ENCODE data around the gene GLYR1. TPM values are rescaled to one million over a fixed set of nuclear protein-coding genes. Genes with fewer than 3 reads are reported as not detected.

The GLYR1 gene
- total RNA-seq, 1 experiment from 2014 or later: 111 TPM

DNA sequence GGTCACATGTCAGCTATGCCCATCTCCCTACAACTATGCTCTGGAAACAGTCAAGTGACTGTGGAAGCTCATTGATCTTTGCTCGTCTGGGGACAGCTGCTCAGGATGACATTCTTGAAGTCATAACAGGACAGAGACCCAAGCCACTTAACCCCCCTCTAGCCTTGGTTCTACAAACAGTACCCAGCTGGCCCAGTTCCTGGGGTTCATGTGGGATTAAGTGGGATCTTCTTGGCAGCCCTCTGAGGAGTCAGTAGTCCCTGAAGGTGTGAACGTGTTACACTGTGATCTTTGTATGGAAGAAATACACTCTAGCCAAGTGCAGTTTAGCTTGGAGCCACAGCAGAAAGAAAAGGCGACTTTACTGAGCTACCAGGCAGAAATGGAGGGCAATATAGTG lies 26.0 kb upstream of the GLYR1 start:
- Histone ChIP-seq H3K9me3 (ENCODE audit: control insufficient read depth, insufficient read depth, low read depth, low read length) (no peaks in the 10 kb centered on the region), H3K4me3 (ENCODE audit: low read depth in 2 of 2, low read length in 2 of 2) (no peak overlapping the region), H3K4me1 (ENCODE audit: control insufficient read depth, insufficient read depth, low read length) (no peaks in the 10 kb centered on the region), H3K27ac (ENCODE audit: low read length) (no peak overlapping the region), H3K36me3 (ENCODE audit: control insufficient read depth, insufficient read depth, low read length) (peaks cover 26% of the 10 kb centered on the region), H3K27me3 (ENCODE audit: control insufficient read depth, insufficient read depth, low read length) (no peaks in the 10 kb centered on the region)
- DNase-seq (ENCODE audit: low read depth, low spot score): no peak
- CTCF ChIA-PET: no interaction called here
- POLR2A ChIA-PET: no interaction called here
- no TSS peak for BruUV-seq (replicated peaks)
- in situ Hi-C loops (cut with HindIII; ENCODE audit: low pct_unique_long_range_greater_than_20kb, low sequenced_read_pairs) (no loop called here), intact Hi-C loops (cut with micrococcal nuclease; ENCODE audit: unreplicated experiment) (no loop called here)
- no peak for TF ChIP-seq TCF7L2 (IDR thresholded peaks at IDR 0.05; ENCODE audit: low read depth, low read length)
- TF ChIP-seq, protein P1, sequence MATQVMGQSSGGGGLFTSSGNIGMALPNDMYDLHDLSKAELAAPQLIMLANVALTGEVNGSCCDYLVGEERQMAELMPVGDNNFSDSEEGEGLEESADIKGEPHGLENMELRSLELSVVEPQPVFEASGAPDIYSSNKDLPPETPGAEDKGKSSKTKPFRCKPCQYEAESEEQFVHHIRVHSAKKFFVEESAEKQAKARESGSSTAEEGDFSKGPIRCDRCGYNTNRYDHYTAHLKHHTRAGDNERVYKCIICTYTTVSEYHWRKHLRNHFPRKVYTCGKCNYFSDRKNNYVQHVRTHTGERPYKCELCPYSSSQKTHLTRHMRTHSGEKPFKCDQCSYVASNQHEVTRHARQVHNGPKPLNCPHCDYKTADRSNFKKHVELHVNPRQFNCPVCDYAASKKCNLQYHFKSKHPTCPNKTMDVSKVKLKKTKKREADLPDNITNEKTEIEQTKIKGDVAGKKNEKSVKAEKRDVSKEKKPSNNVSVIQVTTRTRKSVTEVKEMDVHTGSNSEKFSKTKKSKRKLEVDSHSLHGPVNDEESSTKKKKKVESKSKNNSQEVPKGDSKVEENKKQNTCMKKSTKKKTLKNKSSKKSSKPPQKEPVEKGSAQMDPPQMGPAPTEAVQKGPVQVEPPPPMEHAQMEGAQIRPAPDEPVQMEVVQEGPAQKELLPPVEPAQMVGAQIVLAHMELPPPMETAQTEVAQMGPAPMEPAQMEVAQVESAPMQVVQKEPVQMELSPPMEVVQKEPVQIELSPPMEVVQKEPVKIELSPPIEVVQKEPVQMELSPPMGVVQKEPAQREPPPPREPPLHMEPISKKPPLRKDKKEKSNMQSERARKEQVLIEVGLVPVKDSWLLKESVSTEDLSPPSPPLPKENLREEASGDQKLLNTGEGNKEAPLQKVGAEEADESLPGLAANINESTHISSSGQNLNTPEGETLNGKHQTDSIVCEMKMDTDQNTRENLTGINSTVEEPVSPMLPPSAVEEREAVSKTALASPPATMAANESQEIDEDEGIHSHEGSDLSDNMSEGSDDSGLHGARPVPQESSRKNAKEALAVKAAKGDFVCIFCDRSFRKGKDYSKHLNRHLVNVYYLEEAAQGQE (IDR thresholded peaks at IDR 0.05; ENCODE audit: insufficient read depth in 1 of 2, low read depth in 2 of 2, low read length in 1 of 2): no peak
- TF ChIP-seq SIN3A (IDR thresholded peaks at IDR 0.05; ENCODE audit: borderline replicate concordance, insufficient read depth, low read depth, low read length): no peak
- ATAC-seq: no peak

DNA sequence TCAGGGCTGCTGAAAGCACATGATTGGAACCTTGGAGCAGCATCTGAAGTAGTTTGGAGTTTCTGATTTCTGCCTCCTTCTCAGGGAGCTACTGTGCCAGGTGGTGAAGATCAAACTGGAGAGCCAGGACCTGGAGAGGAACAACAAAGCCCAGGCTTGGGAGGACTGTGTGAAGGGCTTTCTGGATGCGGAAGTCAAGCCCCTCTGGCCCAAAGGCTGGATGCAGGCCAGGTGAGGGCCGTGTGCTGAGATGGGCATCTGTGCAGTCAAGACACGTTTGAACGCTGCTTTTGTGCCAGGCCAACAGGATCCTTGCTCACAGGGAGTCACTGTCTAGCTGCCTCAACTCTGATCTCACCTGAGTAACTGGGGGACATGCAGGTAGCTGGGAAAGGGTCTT lies 24.0 kb upstream of the GLYR1 start:
- intact Hi-C loops (cut with micrococcal nuclease; ENCODE audit: unreplicated experiment) (no loop called here), in situ Hi-C loops (cut with HindIII; ENCODE audit: low pct_unique_long_range_greater_than_20kb, low sequenced_read_pairs) (no loop called here)
- DNase-seq (ENCODE audit: low read depth, low spot score) (no peak), ATAC-seq (no peak)
- TF ChIP-seq, protein P1 (IDR thresholded peaks at IDR 0.05; ENCODE audit: insufficient read depth in 1 of 2, low read depth in 2 of 2, low read length in 1 of 2): no peak
- TF ChIP-seq, protein P2, sequence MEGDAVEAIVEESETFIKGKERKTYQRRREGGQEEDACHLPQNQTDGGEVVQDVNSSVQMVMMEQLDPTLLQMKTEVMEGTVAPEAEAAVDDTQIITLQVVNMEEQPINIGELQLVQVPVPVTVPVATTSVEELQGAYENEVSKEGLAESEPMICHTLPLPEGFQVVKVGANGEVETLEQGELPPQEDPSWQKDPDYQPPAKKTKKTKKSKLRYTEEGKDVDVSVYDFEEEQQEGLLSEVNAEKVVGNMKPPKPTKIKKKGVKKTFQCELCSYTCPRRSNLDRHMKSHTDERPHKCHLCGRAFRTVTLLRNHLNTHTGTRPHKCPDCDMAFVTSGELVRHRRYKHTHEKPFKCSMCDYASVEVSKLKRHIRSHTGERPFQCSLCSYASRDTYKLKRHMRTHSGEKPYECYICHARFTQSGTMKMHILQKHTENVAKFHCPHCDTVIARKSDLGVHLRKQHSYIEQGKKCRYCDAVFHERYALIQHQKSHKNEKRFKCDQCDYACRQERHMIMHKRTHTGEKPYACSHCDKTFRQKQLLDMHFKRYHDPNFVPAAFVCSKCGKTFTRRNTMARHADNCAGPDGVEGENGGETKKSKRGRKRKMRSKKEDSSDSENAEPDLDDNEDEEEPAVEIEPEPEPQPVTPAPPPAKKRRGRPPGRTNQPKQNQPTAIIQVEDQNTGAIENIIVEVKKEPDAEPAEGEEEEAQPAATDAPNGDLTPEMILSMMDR (IDR thresholded peaks at IDR 0.05): no peak
- TF ChIP-seq TCF7L2 (IDR thresholded peaks at IDR 0.05; ENCODE audit: low read depth, low read length) (no peak), POLR2AphosphoS5 (IDR thresholded peaks at IDR 0.05; ENCODE audit: low read depth, low read length) (no peak), SIN3A (IDR thresholded peaks at IDR 0.05; ENCODE audit: borderline replicate concordance, insufficient read depth, low read depth, low read length) (no peak)
- no peaks in the 10 kb centered on the region for H3K9me3 ChIP-seq (ENCODE audit: control insufficient read depth, insufficient read depth, low read depth, low read length)
- peaks cover 17% of the 10 kb centered on the region for H3K36me3 ChIP-seq (ENCODE audit: control insufficient read depth, insufficient read depth, low read length)
- H3K4me1 ChIP-seq (ENCODE audit: control insufficient read depth, insufficient read depth, low read length): no peaks in the 10 kb centered on the region
- H3K27ac ChIP-seq (ENCODE audit: low read length): no peak overlapping the region
- no TSS peak for BruUV-seq (replicated peaks)
- no peaks in the 10 kb centered on the region for H3K27me3 ChIP-seq (ENCODE audit: control insufficient read depth, insufficient read depth, low read length)
- ChIA-PET POLR2A (no interaction called here), CTCF (no interaction called here)
- H3K4me3 ChIP-seq (ENCODE audit: low read depth in 2 of 2, low read length in 2 of 2): no peak overlapping the region
